Epithelial cell of prostate (primary cell): Measurements from ENCODE around the gene TMEM185B.
A peak's percentile ranks its signal among the peaks of the same experiment; 100 is the strongest.

Experiments used
- DNase-seq: peaks from one replicate; pipeline ENCODE4 v3.0.0-alpha.2; 2011; ENCODE audit warnings: low read depth, low spot score
- H3K27ac ChIP-seq: fragments of 450-650 bp; 2 replicates; pipeline ENCODE4 v1.5.1; 2017; ENCODE audit warnings: mild to moderate bottlenecking

Gene TMEM185B

DNA sequence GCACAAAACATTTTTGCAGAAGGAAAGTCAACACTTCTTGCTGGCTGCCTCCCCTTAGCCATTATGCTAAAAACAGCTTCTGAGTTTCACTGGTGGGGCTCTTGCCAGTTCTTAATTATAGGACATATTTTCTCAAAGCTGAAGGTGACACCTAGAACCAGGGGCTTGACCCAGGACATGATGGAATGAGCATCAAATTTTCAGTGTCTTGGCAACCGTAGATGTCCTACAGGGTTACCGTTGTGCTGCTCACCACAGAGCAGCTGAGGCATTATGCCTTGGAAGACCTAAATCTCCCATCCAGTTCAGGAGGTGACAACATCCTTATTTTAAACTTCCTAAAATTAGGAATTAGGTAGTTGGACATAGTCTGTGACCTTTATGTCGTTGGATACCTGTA, 46.7 kb downstream of the TMEM185B start:
- DNase-seq: no peak
- peak overlapping the region; percentile 84 for H3K27ac ChIP-seq

DNA sequence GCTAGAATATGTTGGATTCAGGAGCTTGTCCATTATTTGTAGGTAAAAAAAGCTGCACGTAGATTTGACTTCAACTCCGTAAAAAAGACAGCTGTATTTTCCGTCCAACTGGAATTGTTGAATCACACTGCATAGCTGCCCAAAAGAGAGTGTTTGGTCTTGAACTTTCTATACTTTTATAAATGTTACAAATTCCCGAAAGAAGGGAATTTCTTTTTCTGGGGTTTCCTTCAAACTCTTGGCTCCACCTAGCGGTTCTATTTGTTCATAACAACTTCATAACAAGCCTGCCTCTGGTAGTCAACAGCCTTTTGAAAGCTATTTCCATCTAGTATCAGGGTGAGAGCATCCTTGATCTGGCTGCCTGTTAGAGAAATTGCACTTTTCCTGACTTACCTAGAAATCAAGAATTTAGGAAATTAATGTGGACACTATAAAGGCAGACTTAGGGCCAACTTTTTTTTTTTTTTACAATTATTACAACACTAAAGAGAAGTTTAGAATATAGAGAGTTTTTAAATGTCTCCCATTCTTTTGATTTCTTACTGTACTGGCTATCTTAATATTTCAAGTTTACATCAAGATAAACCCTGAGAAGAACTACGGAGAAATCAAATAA, 48.1 kb downstream of the TMEM185B start:
- H3K27ac ChIP-seq: peak overlapping the region; percentile 84
- DNase-seq: no peak
